Vagina (tissue), 2 donors: ENCODE measurements around the gene MERTK. TPM values are rescaled to one million over a fixed set of nuclear protein-coding genes. Genes with fewer than 3 reads are reported as not detected.

Source experiments
- DNase-seq, 2 donors: peaks; one replicate each; pipeline ENCODE4 v3.0.0-alpha.2; 2017; ENCODE audit errors: extremely low spot score in 2 of 2
- H3K27ac ChIP-seq: fragments of 200-600 bp; sonication (generic); one replicate; pipeline ENCODE4 v1.5.1; 2019
- H3K27me3 ChIP-seq: fragments of 200-600 bp; sonication (generic); one replicate; pipeline ENCODE4 v1.5.1; 2019
- H3K36me3 ChIP-seq, 2 donors: fragments of 200-600 bp; sonication (generic); one replicate each; pipeline ENCODE4 v1.5.1; 2017 to 2019
- H3K4me1 ChIP-seq: fragments of 200-600 bp; sonication (generic); one replicate; pipeline ENCODE4 v1.5.1; 2019
- H3K4me3 ChIP-seq, 2 donors: fragments of 200-600 bp; sonication (generic); 1 replicate in 1 of 2; 2 replicates in 1 of 2; pipeline ENCODE4 v1.5.1; 2016 to 2019
- H3K9me3 ChIP-seq: fragments of 200-600 bp; sonication (generic); one replicate; pipeline ENCODE4 v1.5.1; 2019
- POLR2A ChIP-seq, 2 donors: fragments of 450-650 bp; IDR thresholded peaks; one replicate each; pipeline ENCODE4 v1.6.1; 2017; ENCODE audit warnings: antibody characterized with exemption in 2 of 2, mild to moderate bottlenecking in 2 of 2, moderate library complexity in 2 of 2
- POLR2AphosphoS5 ChIP-seq, 2 donors: sonication (generic); formaldehyde crosslinking; IDR thresholded peaks; one replicate each; pipeline ENCODE4 v1.9.0; 2017; ENCODE audit warnings: antibody characterized with exemption in 2 of 2, mild to moderate bottlenecking in 2 of 2, low read depth in 1 of 2; ENCODE audit not compliant: insufficient read depth in 1 of 2
- intact Hi-C: fragments of 100-400 bp; cut with DNase I; formaldehyde crosslinking; loops from one replicate; pipeline ENCODE4 v1.15.1; 2023
- total RNA-seq: library from RNA; depleted of rRNA; stranded (reverse); fragments of >200 nt; gene quantifications from one replicate; pipeline ENCODE4 v1.2.3, GENCODE V29; 2016
- TF ChIP-seq, protein P1 (sequence below), 3 experiments: fragments of 450-650 bp in 2 of 3; fragments of 200-600 bp in 1 of 3; sonication (generic) in 1 of 3; IDR thresholded peaks; one replicate each; pipeline ENCODE4 v1.5.1; 2017 to 2019; ENCODE audit warnings: antibody characterized with exemption in 3 of 3, mild to moderate bottlenecking in 2 of 3, moderate library complexity in 2 of 3

Gene MERTK
- total RNA-seq, 1 donor from 2014 or later = 15.7 TPM

DNA sequence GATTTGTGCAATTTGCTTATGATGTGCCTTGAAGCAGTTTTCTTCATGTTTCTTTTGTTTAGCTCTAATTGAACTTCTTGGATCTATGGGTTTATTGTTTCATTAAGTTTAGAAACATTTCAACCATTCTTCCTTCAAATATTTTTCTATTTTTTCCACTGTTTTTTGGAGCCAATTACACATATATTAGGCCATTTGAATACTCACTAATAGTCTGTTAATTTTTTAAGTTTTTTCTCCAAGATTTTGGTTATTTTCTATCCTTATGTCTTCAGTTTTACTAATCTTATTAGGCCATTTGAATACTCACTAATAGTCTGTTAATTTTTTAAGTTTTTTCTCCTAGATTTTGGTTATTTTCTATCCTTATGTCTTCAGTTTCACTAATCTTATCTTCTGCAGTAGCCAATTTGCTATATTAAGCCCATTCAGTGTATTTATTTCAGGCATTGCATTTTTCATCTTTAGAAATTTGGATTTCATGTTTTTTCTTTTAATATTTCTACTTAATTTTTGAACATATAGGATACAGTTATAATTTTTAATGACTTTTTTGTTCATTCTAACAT, 147.1 kb downstream of the MERTK start:
- no peak for DNase-seq
- peaks cover 6% of the 10 kb centered on the region for H3K9me3 ChIP-seq
- no peak overlapping the region for H3K27ac ChIP-seq
- H3K27me3 ChIP-seq = no peaks in the 10 kb centered on the region
- TF ChIP-seq POLR2AphosphoS5 (IDR thresholded peaks at IDR 0.05; ENCODE audit: insufficient read depth in 1 of 2, low read depth in 1 of 2) (no peak), POLR2A (IDR thresholded peaks at IDR 0.05) (no peak)
- TF ChIP-seq, protein P1, sequence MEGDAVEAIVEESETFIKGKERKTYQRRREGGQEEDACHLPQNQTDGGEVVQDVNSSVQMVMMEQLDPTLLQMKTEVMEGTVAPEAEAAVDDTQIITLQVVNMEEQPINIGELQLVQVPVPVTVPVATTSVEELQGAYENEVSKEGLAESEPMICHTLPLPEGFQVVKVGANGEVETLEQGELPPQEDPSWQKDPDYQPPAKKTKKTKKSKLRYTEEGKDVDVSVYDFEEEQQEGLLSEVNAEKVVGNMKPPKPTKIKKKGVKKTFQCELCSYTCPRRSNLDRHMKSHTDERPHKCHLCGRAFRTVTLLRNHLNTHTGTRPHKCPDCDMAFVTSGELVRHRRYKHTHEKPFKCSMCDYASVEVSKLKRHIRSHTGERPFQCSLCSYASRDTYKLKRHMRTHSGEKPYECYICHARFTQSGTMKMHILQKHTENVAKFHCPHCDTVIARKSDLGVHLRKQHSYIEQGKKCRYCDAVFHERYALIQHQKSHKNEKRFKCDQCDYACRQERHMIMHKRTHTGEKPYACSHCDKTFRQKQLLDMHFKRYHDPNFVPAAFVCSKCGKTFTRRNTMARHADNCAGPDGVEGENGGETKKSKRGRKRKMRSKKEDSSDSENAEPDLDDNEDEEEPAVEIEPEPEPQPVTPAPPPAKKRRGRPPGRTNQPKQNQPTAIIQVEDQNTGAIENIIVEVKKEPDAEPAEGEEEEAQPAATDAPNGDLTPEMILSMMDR (IDR thresholded peaks at IDR 0.05) = no peak
- H3K36me3 ChIP-seq = no peaks in the 10 kb centered on the region
- no peak overlapping the region for H3K4me3 ChIP-seq
- intact Hi-C loops = no loop called here
- peaks cover 4% of the 10 kb centered on the region for H3K4me1 ChIP-seq

GRCh38 chr2:112046231-112046630, 147.8 kb downstream of the MERTK start:
- Histone ChIP-seq H3K36me3 (no peaks in the 10 kb centered on the region), H3K9me3 (peaks cover 6% of the 10 kb centered on the region), H3K4me3 (no peak overlapping the region), H3K27me3 (no peaks in the 10 kb centered on the region), H3K4me1 (peaks cover 4% of the 10 kb centered on the region), H3K27ac (no peak overlapping the region)
- DNase-seq = no peak
- intact Hi-C loops = no loop called here
- no peak for TF ChIP-seq POLR2AphosphoS5 (IDR thresholded peaks at IDR 0.05; ENCODE audit: insufficient read depth in 1 of 2, low read depth in 1 of 2)
- TF ChIP-seq, protein P1 (IDR thresholded peaks at IDR 0.05) = no peak
- TF ChIP-seq POLR2A (IDR thresholded peaks at IDR 0.05) = no peak

DNA sequence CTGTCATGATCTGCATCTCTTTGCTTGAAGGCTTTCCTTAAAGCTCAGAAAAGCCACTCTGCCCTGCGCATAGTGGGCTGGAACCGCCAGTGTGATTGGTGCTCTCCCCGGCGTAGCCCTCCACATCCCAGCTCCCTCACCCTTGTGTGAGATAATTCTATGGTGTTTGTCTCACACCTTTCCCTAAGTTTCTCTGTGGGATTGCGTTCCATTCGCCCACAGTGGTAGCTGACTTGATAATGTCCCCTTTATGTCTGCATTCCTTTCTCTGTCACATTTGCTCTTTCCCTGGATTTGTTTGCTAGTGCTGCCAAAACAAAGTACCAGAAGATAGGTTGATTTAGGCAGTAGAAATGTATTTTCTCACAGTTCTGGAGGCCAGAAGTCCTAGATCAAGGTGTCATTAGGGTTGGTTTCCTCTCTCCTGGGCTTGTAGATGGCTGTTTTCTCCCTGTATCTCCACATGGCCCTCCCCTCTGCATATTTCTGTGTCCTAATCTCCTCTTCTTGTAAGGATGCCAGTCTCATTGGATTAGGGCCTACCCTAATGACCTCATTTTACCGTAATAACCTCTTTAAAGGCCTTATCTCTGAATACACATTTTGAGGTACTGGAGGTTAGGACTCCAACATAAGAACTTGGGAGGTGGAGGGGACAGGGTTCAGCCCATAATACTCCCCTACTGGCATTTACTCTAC, 149.3 kb downstream of the MERTK start:
- peaks cover 6% of the 10 kb centered on the region for H3K9me3 ChIP-seq
- TF ChIP-seq POLR2AphosphoS5 (IDR thresholded peaks at IDR 0.05; ENCODE audit: insufficient read depth in 1 of 2, low read depth in 1 of 2) = no peak
- TF ChIP-seq, protein P1 (IDR thresholded peaks at IDR 0.05) = no peak
- no peak for TF ChIP-seq POLR2A (IDR thresholded peaks at IDR 0.05)
- no peaks in the 10 kb centered on the region for H3K27me3 ChIP-seq
- H3K27ac ChIP-seq = no peak overlapping the region
- no peak for DNase-seq
- H3K4me3 ChIP-seq = no peak overlapping the region
- H3K36me3 ChIP-seq = no peaks in the 10 kb centered on the region
- peaks cover 4% of the 10 kb centered on the region for H3K4me1 ChIP-seq
- intact Hi-C loops = no loop called here

DNA sequence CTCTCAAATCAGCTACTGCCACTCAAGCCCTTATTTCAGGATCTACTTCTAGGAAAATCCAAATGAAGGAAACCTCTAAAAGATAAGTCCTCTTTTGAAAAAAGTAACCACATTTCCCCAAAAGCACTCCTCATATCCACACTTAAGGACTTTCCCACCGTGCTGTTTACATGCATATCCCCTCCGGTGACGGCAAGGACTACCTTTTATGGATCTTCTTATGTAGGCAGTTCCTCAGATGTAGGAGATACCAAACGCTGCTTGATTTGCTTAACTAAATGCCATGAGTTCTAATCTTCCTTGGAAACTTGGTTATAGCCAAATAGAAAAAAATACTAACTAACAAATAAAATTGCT, 149.8 kb downstream of the MERTK start:
- H3K4me3 ChIP-seq = no peak overlapping the region
- no peak for DNase-seq
- intact Hi-C loops = no loop called here
- H3K4me1 ChIP-seq = peaks cover 5% of the 10 kb centered on the region
- H3K27ac ChIP-seq = no peak overlapping the region
- H3K9me3 ChIP-seq = peaks cover 6% of the 10 kb centered on the region
- no peaks in the 10 kb centered on the region for H3K36me3 ChIP-seq
- TF ChIP-seq, protein P1 (IDR thresholded peaks at IDR 0.05) = no peak
- TF ChIP-seq POLR2A (IDR thresholded peaks at IDR 0.05) (no peak), POLR2AphosphoS5 (IDR thresholded peaks at IDR 0.05; ENCODE audit: insufficient read depth in 1 of 2, low read depth in 1 of 2) (no peak)
- H3K27me3 ChIP-seq = no peaks in the 10 kb centered on the region

DNA sequence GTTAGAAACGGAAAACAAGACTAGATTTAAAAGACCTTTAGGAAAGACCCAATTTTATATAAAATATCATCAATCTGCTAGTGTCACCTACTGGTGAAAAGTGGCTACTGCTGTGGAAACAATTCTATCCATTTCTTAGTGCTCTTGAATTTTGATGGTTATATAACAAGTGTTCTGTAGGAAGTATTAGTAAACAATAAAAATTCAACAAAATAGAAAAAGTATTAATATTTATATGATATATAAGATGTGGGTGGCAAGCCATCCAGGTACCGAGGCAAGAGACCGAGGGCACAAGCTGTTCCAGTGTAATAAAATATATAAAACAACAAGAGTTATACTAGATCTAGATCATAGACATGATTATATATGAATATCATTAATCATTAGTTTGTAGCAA, 150.5 kb downstream of the MERTK start:
- Histone ChIP-seq H3K36me3 (no peaks in the 10 kb centered on the region), H3K4me1 (peaks cover 12% of the 10 kb centered on the region), H3K27ac (no peak overlapping the region), H3K27me3 (no peaks in the 10 kb centered on the region), H3K9me3 (peaks cover 6% of the 10 kb centered on the region), H3K4me3 (no peak overlapping the region)
- intact Hi-C loops = no loop called here
- no peak for DNase-seq
- TF ChIP-seq POLR2AphosphoS5 (IDR thresholded peaks at IDR 0.05; ENCODE audit: insufficient read depth in 1 of 2, low read depth in 1 of 2) (peak in 1 of 2 donors; percentile 75), POLR2A (IDR thresholded peaks at IDR 0.05) (no peak)
- TF ChIP-seq, protein P1 (IDR thresholded peaks at IDR 0.05) = peak; percentile 72 to 85 (median 78)
